ENCODE results near the gene CSPG4.

CSPG4 gene

DNA sequence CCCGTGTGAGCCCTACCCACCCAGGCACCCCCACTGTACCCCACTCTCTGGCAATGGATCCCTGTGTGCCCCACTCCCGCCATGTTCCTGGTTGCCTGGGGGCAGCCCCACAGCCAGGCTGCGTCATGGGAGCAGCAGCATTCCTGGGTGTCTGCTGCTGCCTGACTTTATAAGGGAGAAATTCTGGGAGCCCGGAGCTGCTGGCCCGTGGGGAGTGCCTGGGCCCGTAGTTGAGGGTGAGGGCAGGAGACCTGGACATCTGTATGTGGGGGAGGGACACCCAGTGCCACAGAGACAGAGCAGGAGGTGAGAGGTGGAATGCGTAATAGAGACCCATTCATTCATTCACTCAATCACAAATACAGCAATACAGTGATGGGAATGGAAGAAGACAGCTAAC, 15.1 kb downstream of the CSPG4 start:
- Histone ChIP-seq H3K9me3 (ENCODE audit: severe bottlenecking) (no peaks in the 10 kb centered on the region), H3K27me3 (ENCODE audit: insufficient read depth, low read depth, severe bottlenecking) (no peaks in the 10 kb centered on the region), H3K4me3 (ENCODE audit: low read depth, low read length) (no peak overlapping the region), H3K27ac (peak overlapping the region; percentile 31; the same call in 1 of the 2 replicates), H3K36me3 (no peaks in the 10 kb centered on the region)
- DNase-seq, result no peak
- TF ChIP-seq, protein P1, sequence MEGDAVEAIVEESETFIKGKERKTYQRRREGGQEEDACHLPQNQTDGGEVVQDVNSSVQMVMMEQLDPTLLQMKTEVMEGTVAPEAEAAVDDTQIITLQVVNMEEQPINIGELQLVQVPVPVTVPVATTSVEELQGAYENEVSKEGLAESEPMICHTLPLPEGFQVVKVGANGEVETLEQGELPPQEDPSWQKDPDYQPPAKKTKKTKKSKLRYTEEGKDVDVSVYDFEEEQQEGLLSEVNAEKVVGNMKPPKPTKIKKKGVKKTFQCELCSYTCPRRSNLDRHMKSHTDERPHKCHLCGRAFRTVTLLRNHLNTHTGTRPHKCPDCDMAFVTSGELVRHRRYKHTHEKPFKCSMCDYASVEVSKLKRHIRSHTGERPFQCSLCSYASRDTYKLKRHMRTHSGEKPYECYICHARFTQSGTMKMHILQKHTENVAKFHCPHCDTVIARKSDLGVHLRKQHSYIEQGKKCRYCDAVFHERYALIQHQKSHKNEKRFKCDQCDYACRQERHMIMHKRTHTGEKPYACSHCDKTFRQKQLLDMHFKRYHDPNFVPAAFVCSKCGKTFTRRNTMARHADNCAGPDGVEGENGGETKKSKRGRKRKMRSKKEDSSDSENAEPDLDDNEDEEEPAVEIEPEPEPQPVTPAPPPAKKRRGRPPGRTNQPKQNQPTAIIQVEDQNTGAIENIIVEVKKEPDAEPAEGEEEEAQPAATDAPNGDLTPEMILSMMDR (IDR thresholded peaks at IDR 0.05; ENCODE audit: low read depth, low read length), result no peak

GRCh38 chr15:75696854-75697259, 15.8 kb downstream of the CSPG4 start:
- no peaks in the 10 kb centered on the region for H3K9me3 ChIP-seq (ENCODE audit: severe bottlenecking)
- no peak for DNase-seq
- peak overlapping the region; percentile 98 for H3K27ac ChIP-seq
- peaks cover 2% of the 10 kb centered on the region; the same call in 1 of the 2 replicates for H3K36me3 ChIP-seq
- TF ChIP-seq, protein P1 (IDR thresholded peaks at IDR 0.05; ENCODE audit: low read depth, low read length), result no peak
- no peak overlapping the region for H3K4me3 ChIP-seq (ENCODE audit: low read depth, low read length)
- H3K27me3 ChIP-seq (ENCODE audit: insufficient read depth, low read depth, severe bottlenecking), result no peaks in the 10 kb centered on the region

DNA sequence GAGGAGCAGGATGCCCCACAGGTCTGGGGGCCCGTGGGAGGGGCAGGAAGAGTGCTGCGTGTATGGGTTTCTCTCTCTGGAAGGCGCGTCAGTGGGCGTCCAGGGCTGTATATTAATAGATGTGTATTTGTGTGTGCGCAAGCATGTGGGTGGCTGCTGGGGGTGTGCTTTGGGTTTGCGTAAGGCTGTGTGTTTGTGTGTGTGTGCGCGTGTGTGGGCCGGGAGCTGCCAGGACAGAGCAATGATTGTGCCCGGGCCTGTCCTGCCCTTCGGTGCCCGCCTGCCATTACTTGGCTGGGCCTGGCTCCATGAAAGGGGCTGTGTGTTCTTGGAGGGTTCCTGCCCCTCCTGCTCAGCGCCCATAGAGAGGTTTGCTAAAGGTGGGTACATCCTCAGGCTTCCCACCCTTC, 16.3 kb downstream of the CSPG4 start:
- Histone ChIP-seq H3K4me3 (ENCODE audit: low read depth, low read length) (no peak overlapping the region), H3K36me3 (peaks cover 7% of the 10 kb centered on the region), H3K27ac (peak overlapping the region; percentile 98), H3K27me3 (ENCODE audit: insufficient read depth, low read depth, severe bottlenecking) (no peaks in the 10 kb centered on the region), H3K9me3 (ENCODE audit: severe bottlenecking) (no peaks in the 10 kb centered on the region)
- no peak for DNase-seq
- TF ChIP-seq, protein P1 (IDR thresholded peaks at IDR 0.05; ENCODE audit: low read depth, low read length), result no peak

DNA sequence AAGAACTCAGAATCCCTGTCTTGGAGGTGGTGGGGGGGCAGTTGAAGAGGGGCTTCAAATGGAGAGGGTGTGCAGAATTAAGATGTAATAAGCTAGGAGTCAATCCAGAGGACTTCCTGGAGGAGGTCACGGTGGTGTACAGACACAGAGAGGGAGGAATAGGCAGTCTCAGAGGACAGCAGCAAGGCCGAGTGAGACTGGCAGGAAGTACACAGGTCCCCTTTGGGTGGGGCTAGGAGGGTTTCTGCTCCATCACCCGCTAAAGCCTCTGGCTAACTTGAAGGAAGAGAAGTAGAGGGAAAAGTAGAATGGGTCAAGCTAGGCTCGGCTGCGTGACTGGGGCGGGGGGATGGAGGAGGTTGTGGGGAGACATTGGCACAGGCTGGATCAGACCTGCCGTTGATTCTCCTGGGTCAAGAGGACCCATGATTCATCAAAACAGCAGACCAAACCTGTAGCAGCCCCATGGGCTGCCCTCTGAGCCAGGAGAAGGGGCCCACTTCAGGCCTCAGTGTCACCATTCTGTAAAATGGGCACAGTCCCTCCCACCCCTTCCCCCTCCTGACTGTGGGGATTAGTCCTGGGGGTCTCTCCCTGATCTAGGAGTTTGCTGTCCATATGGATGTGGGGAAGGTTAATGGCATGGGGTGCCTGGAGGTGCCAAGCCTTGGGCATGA, 16.9 kb downstream of the CSPG4 start:
- Histone ChIP-seq H3K4me3 (ENCODE audit: low read depth, low read length) (no peak overlapping the region), H3K27ac (peak overlapping the region; percentile 98), H3K36me3 (peaks cover 11% of the 10 kb centered on the region), H3K27me3 (ENCODE audit: insufficient read depth, low read depth, severe bottlenecking) (no peaks in the 10 kb centered on the region), H3K9me3 (ENCODE audit: severe bottlenecking) (no peaks in the 10 kb centered on the region)
- TF ChIP-seq, protein P1 (IDR thresholded peaks at IDR 0.05; ENCODE audit: low read depth, low read length), result no peak
- no peak for DNase-seq

DNA sequence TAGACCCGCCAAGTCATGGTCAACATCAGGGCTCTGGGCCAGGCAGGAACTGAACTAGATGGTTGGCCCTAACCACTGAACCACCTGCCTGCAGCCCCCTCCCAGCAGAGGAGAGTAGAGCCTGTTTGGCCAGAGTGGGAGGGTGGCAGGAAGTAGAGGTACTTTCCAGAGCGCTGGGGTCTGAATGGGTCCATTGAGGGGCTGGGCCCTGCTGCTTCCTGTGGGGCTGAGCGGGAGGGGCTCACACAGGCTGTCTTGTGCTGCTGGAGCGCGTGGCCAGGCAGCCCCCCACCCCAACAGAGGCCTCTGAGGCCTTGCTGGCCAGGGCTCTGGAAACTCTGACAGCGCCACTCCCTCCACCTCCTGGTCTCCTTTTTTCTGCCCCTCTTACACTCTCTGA, 17.4 kb downstream of the CSPG4 start:
- TF ChIP-seq, protein P1 (IDR thresholded peaks at IDR 0.05; ENCODE audit: low read depth, low read length), result no peak
- Histone ChIP-seq H3K4me3 (ENCODE audit: low read depth, low read length) (no peak overlapping the region), H3K27ac (peak overlapping the region; percentile 98), H3K36me3 (peaks cover 14% of the 10 kb centered on the region), H3K27me3 (ENCODE audit: insufficient read depth, low read depth, severe bottlenecking) (no peaks in the 10 kb centered on the region), H3K9me3 (ENCODE audit: severe bottlenecking) (no peaks in the 10 kb centered on the region)
- DNase-seq, result no peak
